WTC11 (cell line): Measurements from ENCODE around the gene ARID2.

Source experiments
- ATF1 ChIP-seq: sonication (generic); formaldehyde crosslinking; IDR thresholded peaks from 2 replicates; pipeline ENCODE4 v1.8.1; 2023; ENCODE audit warnings: mild to moderate bottlenecking, moderate library complexity, missing genetic modification reagents
- ATF3 ChIP-seq: sonication (generic); formaldehyde crosslinking; conservative IDR thresholded peaks from 2 replicates; pipeline ENCODE4 v1.8.1; 2022; ENCODE audit warnings: mild to moderate bottlenecking, missing genetic modification reagents
- GABPB1 ChIP-seq: sonication (generic); formaldehyde crosslinking; IDR thresholded peaks from 2 replicates; pipeline ENCODE4 v1.8.1; 2023; ENCODE audit warnings: mild to moderate bottlenecking, missing genetic modification reagents
- MAX ChIP-seq: sonication (generic); formaldehyde crosslinking; IDR thresholded peaks from 2 replicates; pipeline ENCODE4 v1.8.0; 2022; ENCODE audit warnings: mild to moderate bottlenecking, missing genetic modification reagents
- TEAD4 ChIP-seq: sonication (generic); formaldehyde crosslinking; IDR thresholded peaks from 2 replicates; pipeline ENCODE4 v1.8.0; 2022; ENCODE audit warnings: mild to moderate bottlenecking, missing genetic modification reagents
- TP53 ChIP-seq: sonication (generic); formaldehyde crosslinking; IDR thresholded peaks from 2 replicates; pipeline ENCODE4 v1.8.1; 2023; ENCODE audit warnings: mild to moderate bottlenecking, missing genetic modification reagents
- TF ChIP-seq, protein P1 (sequence below): fragments of 200-600 bp; IDR thresholded peaks from 2 replicates; pipeline ENCODE4 v1.8.0; 2022; ENCODE audit warnings: antibody characterized with exemption
- TF ChIP-seq, protein P2 (sequence below): fragments of 250-450 bp; sonication (Bioruptor Pico); conservative IDR thresholded peaks from 2 replicates; pipeline ENCODE4 v1.9.0; 2021; ENCODE audit warnings: mild to moderate bottlenecking
- TF ChIP-seq, protein P3 (sequence below): sonication (generic); formaldehyde crosslinking; IDR thresholded peaks from 2 replicates; pipeline ENCODE4 v1.8.0; 2023; ENCODE audit warnings: missing genetic modification reagents
- TF ChIP-seq, protein P4 (sequence below): sonication (generic); formaldehyde crosslinking; IDR thresholded peaks from 2 replicates; pipeline ENCODE4 v1.8.1; 2023; ENCODE audit warnings: mild to moderate bottlenecking, missing genetic modification reagents, moderate library complexity

GRCh38 chr12:45768194-45768593 lies 38.7 kb downstream of the ARID2 start:
- TF ChIP-seq GABPB1 (CRISPR knock-in tag): no peak
- TF ChIP-seq, protein P1, sequence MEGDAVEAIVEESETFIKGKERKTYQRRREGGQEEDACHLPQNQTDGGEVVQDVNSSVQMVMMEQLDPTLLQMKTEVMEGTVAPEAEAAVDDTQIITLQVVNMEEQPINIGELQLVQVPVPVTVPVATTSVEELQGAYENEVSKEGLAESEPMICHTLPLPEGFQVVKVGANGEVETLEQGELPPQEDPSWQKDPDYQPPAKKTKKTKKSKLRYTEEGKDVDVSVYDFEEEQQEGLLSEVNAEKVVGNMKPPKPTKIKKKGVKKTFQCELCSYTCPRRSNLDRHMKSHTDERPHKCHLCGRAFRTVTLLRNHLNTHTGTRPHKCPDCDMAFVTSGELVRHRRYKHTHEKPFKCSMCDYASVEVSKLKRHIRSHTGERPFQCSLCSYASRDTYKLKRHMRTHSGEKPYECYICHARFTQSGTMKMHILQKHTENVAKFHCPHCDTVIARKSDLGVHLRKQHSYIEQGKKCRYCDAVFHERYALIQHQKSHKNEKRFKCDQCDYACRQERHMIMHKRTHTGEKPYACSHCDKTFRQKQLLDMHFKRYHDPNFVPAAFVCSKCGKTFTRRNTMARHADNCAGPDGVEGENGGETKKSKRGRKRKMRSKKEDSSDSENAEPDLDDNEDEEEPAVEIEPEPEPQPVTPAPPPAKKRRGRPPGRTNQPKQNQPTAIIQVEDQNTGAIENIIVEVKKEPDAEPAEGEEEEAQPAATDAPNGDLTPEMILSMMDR: no peak
- TF ChIP-seq TEAD4: no peak
- TF ChIP-seq, protein P2, sequence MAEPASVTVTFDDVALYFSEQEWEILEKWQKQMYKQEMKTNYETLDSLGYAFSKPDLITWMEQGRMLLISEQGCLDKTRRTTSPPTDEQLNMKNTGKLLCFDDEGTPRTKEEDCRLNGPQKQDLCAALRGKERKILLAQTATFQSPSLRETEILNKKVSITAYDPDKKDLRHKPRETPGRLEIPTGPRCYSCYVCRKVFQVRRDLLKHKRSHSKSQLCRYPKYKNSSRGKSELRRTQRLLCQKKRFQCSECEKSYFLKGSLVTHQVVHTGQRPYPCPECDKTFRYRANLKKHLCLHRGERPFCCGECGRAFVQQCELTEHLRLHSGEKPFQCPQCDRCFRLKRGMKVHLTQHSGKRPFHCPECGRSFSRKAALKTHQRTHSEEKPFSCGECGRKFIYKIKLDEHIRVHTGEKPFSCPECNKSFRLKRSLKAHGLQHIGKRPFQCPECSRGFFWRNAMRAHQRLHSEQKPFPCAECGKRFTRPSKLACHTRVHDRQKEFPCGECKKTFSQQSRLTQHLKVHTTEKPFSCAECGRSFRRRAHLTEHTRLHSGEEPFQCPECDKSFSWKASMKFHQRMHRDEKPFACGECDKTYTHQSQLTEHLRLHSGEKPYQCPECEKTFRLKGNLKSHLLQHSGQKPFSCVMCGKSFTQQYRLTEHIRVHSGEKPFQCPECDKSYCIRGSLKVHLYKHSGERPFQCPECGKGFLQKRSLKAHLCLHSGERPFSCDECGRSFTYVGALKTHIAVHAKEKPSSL (CRISPR knock-in tag): no peak
- TF ChIP-seq, protein P3, sequence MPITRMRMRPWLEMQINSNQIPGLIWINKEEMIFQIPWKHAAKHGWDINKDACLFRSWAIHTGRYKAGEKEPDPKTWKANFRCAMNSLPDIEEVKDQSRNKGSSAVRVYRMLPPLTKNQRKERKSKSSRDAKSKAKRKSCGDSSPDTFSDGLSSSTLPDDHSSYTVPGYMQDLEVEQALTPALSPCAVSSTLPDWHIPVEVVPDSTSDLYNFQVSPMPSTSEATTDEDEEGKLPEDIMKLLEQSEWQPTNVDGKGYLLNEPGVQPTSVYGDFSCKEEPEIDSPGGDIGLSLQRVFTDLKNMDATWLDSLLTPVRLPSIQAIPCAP (CRISPR knock-in tag): no peak
- no peak for TF ChIP-seq ATF1 (CRISPR knock-in tag)
- TF ChIP-seq MAX: no peak
- TF ChIP-seq TP53: no peak
- no peak for TF ChIP-seq ATF3 (CRISPR knock-in tag)
- TF ChIP-seq, protein P4, sequence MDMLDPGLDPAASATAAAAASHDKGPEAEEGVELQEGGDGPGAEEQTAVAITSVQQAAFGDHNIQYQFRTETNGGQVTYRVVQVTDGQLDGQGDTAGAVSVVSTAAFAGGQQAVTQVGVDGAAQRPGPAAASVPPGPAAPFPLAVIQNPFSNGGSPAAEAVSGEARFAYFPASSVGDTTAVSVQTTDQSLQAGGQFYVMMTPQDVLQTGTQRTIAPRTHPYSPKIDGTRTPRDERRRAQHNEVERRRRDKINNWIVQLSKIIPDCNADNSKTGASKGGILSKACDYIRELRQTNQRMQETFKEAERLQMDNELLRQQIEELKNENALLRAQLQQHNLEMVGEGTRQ (CRISPR knock-in tag): no peak
